ENCODE results near the gene KIAA2012.

The KIAA2012 gene

DNA sequence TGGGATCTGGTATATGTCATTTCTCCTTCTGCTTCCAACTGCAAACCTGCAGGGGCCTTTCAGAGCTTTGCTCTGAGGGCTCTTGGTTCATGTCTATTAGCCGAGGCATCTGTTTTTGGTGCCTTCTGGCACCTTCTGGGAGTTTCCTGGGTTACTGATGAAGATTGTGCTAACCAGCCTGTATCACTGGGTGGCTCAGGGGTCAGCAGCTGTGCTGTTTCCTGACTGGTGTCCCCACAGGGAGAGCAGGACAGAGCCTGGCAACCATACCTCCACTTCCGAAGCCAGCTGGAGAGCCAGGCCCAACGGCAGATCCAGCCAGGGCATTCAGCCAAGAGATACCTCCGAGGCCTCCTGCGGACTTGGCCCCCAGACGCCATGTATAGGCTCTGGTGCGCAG, 17.5 kb downstream of the KIAA2012 start:
- FAIRE-seq, result no peak

- FAIRE-seq, result no peak
Observed at GRCh38 chr2:202091476-202091875, 18.4 kb downstream of the KIAA2012 start.

DNA sequence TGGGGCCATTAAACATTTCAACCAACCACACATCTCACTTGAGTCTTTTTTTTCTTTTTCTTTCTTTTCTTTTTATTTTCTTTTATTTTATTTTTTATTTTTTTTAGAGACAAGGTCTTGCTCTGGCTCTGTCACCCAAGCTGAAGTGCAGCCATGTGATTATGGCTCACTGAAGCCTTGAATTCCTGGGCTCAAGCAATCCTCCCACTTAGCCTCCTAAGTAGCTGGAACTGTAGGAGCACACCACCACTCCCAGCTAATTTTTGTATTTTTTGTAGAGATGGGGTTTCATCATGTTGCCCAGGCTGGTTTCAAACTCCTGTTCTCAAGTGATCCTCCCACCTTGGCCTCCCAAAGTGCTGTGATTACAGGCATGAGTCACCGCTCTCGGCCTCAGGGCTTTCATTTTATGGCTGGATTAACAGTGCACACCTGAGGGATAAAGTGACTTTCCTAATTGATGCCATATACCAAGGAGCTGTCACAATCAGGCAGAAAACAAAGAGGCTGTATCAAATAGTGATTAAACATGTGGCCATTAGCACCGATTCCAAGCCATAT, 21.5 kb downstream of the KIAA2012 start:
- FAIRE-seq, result no peak

- FAIRE-seq, result no peak
Observed at GRCh38 chr2:202095235-202095634, 22.2 kb downstream of the KIAA2012 start.

- no peak for FAIRE-seq
Observed at GRCh38 chr2:202096736-202097135, 23.7 kb downstream of the KIAA2012 start.

- FAIRE-seq, result no peak
Observed at GRCh38 chr2:202098291-202098690, 25.2 kb downstream of the KIAA2012 start.

DNA sequence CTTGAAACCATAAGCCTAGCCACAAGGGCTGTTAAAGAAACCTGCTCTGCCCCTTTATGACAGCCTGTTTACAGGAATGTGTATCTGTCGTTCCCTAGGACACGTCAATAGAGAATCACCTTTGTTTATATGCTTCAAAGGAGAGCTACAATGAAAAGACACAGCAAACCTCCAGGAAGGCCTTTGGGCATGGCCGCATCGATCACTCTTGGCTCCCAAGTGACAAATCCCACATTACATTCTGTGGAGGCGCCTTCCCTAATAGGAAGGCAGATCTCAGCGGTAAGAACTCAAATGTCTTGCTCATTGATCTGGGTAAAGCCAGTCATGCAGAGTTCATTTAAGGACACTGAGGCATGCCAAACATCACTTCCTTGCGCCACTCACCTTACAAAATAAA, 26.5 kb downstream of the KIAA2012 start:
- FAIRE-seq, result no peak

DNA sequence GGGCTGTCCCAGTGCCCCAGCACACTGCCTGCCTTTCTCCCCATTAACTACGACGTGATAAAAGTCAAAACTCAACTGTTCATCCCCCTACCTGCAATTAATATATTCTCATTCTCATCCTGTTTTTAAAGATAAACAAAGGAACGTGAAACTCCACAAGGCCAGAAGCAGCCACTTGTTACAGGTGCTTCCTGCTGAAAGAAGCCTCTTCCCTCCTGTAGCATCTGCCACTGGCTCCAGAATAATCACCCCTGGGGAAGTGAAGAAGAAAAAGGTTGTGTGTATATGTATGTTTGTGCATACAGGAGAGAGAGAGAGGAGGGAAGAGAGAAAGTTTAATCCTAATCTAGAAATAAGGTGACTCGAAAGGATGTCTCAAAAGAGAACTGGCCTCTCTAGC, 27.1 kb downstream of the KIAA2012 start:
- no peak for FAIRE-seq

- FAIRE-seq, result no peak
Observed at GRCh38 chr2:202101026-202101579, 28.0 kb downstream of the KIAA2012 start.

- FAIRE-seq, result no peak
Observed at GRCh38 chr2:202102425-202103000, 29.5 kb downstream of the KIAA2012 start.

DNA sequence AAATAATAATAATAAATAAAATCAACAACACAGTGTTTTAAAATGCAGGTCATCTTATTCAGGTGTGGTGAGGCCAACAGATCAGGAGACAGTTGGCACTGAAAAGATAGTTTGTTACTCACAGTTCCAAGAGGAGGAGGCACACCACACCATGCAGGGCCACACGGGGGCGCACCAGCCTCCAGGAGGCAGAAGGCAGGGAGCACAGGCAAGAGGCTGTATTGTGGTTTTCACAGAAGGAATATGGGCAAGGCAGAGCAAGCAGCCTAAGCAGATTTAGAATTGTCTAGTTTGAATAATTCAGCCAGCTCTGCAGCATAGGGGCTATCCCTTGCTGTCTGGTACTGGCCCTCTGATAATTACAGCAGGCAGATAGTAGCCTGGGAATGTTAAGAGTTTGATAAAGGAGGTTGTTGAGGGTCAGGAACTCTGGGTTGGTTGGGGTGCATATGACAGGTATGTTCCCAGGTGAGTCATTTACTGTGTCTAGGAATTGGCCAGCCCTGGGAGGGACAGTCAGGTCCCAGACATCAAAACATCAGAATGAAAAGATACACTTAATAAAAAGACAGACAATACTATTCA, 31.3 kb downstream of the KIAA2012 start:
- no peak for FAIRE-seq

DNA sequence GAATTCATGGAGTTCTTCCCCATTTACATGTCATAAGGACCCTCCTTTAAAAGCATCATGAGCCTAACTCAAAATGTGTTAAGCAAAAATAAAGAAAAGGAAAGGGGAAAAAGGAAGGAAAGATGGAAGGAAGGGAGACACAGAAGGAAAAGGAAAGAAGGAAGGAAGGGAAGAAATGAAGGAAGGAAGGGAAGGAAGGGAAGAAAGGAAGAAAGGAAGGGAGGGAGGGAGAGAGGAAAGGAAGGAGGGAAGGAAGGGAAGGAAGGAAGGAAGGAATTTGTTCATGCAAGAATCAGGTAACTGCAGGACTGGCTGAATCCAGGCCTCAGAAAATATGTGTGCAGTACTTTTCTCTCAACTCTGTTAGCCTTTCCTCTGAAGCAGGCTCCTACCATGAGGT, 32.0 kb downstream of the KIAA2012 start:
- FAIRE-seq, result no peak

DNA sequence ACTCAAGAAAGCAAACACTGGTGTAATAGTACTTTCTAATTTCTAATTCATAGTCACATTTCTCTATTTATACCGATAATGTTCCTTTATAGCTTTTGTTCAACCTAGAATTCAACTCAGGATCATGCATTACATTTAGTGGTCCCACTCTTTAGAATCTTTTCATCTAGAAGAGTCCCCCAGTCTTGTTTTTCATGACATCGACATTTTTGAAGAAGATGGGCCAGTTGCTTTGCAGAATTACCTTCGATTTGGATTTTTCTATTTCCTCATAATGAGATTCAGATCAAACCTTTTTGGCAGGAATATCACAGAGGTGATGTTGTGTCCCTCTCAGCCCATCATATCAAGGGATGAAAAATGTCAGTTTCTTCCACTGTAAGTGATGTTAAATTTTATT, 35.3 kb downstream of the KIAA2012 start:
- FAIRE-seq, result no peak

GRCh38 chr2:202109139-202109736, 36.2 kb downstream of the KIAA2012 start:
- no peak for FAIRE-seq

GRCh38 chr2:202109737-202110184, 36.7 kb downstream of the KIAA2012 start:
- FAIRE-seq, result no peak

GRCh38 chr2:202110491-202110890, 37.4 kb downstream of the KIAA2012 start:
- no peak for FAIRE-seq

GRCh38 chr2:202112041-202112440, 39.0 kb downstream of the KIAA2012 start:
- no peak for FAIRE-seq

DNA sequence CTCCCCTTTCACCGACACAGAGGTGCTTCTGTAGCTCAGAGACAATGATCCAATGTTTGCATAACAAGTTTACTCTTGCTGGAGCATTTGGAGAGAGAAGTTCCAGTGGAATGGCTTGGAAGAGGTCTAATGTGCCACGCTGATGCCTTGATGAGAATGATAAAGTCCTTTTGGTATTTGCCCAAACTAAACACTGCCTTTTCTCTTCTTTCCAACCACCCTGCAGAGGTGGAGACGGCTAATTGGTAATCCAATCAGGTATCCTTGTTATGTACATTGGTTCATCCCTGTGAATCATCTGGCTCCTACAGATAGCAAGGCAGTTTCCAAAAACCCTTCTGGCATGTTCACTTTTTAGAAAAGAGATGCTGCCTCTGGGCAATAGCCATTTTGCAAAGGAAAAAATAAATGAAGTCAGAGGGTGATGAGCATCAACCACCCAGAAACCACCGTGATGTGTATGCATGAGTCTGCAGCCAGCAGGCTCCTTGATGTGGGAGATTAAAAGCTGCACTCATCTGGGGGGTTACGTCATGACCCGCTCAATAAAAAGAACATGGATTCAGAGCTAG, 40.6 kb downstream of the KIAA2012 start:
- FAIRE-seq, result no peak

GRCh38 chr2:202114291-202114690, 41.2 kb downstream of the KIAA2012 start:
- no peak for FAIRE-seq

GRCh38 chr2:202114795-202115194, 41.7 kb downstream of the KIAA2012 start:
- FAIRE-seq, result no peak

DNA sequence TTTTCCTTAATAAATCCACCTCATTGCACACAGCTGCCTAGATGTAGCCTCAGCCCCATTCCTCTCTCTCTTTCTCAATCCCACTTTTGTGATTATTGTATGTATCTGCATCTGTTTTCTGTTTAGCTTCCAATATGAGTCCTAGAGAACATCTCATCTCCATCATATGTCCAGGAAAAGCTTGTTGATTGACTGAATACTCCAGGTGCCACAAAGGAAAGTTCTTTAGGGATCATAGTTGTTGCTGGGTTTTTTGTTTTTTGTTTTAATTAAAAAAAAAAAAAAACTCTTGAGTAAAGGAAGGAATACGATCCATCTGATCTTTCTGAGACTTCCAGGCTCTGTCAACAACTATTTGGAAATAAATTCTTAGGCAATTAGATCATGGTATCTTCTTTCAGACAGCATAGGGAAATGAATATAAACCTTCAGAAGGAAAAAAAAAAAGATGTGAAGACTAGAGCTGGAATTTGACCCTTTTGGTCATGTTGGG, 42.5 kb downstream of the KIAA2012 start:
- FAIRE-seq, result no peak

DNA sequence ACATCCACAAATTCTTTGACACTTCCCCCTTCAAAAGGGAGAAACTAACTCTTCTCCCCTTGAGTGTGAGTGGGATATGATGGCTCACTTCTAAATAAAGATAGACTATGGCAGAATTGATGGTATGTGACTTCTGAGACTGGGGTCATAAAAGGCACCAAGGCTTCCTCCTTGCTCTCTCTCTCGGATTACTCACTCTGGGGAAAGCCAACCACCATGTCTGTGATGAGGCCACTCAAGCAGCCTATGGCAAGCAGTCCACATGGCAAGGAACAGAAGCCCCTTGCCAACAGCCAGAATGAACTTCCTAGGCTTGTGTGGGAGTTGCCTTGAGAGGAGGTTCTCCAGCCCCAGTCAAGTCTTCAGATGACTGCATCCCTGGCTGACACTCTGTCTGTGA, 43.6 kb downstream of the KIAA2012 start:
- FAIRE-seq, result no peak

- FAIRE-seq, result no peak
Observed at GRCh38 chr2:202118168-202118567, 45.1 kb downstream of the KIAA2012 start.

- no peak for FAIRE-seq
Observed at GRCh38 chr2:202120828-202121227, 47.8 kb downstream of the KIAA2012 start.

Measured in A204.1 (cell line).